ENCODE results near the gene FBXL14.

- TF ChIP-seq, protein P1, sequence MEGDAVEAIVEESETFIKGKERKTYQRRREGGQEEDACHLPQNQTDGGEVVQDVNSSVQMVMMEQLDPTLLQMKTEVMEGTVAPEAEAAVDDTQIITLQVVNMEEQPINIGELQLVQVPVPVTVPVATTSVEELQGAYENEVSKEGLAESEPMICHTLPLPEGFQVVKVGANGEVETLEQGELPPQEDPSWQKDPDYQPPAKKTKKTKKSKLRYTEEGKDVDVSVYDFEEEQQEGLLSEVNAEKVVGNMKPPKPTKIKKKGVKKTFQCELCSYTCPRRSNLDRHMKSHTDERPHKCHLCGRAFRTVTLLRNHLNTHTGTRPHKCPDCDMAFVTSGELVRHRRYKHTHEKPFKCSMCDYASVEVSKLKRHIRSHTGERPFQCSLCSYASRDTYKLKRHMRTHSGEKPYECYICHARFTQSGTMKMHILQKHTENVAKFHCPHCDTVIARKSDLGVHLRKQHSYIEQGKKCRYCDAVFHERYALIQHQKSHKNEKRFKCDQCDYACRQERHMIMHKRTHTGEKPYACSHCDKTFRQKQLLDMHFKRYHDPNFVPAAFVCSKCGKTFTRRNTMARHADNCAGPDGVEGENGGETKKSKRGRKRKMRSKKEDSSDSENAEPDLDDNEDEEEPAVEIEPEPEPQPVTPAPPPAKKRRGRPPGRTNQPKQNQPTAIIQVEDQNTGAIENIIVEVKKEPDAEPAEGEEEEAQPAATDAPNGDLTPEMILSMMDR (conservative IDR thresholded peaks at IDR 0.05; ENCODE audit: low read depth, low read length) = no peak
- TF ChIP-seq EZH2 (IDR thresholded peaks at IDR 0.05; ENCODE audit: borderline replicate concordance, low read depth, low read length, poor library complexity, severe bottlenecking) = no peak
These were observed 2.8 kb downstream of the FBXL14 start for GRCh38 chr12:1591543-1591942.
